A549 (cell line): Measurements from ENCODE around the gene CYP20A1. TPM values are rescaled to one million over a fixed set of nuclear protein-coding genes. Genes with fewer than 3 reads are reported as not detected.
A peak's percentile ranks its signal among the peaks of the same experiment; 100 is the strongest.
"Not testable (repeated sequence)": the region's sequence is repeated elsewhere in the genome, so short reads cannot be mapped to it uniquely, and the experiment has no call there.

Experiments
- ATAC-seq, 2 experiments: fragments of 200-7000 bp in 1 of 2; fragments of >200 bp in 1 of 2; cut with Nextera tagmentation in 1 of 2; cut with Tn5 transposase in 1 of 2; 3 replicates each; pipeline versions ENCODE4 v1.8.0 to v1.9.1; 2018 to 2020; ENCODE audit warnings: mild to moderate bottlenecking in 1 of 2, moderate library complexity in 1 of 2
- CTCF ChIA-PET: fragments of 300-600 bp; sonication (Branson Sonifier 250); formaldehyde crosslinking; extraction: SDS; loops from one replicate; lab custom pipeline; 2021; ENCODE audit warnings: antibody characterized with exemption, inconsistent platforms; lab: Yijun Ruan, JAX
- POLR2A ChIA-PET: fragments of 350-600 bp; formaldehyde crosslinking; extraction: SDS; loops from one replicate; lab custom pipeline; 2021; ENCODE audit warnings: antibody characterized with exemption, inconsistent platforms; lab: Yijun Ruan, JAX
- DNase-seq, 2 experiments: peaks; one replicate each; pipeline versions ENCODE4 v3.0.0 to v3.0.0-alpha.2; 2011 to 2016; ENCODE audit warnings: low read depth in 1 of 2, low spot score in 1 of 2
- FAIRE-seq: peaks from 2 replicates; lab custom pipeline; 2011; peaks lifted over from hg19 to GRCh38; lab: Jason Lieb, UNC
- H3K27ac ChIP-seq, 2 experiments: fragments of >200 bp; sonication (Bioruptor Twin); formaldehyde crosslinking; 3 replicates each; pipeline ENCODE4 v1.5.1; 2016 to 2017
- H3K4me1 ChIP-seq: fragments of >200 bp; sonication (Bioruptor Twin); formaldehyde crosslinking; 3 replicates; pipeline ENCODE4 v1.6.1; 2016
- H3K4me2 ChIP-seq: fragments of >200 bp; sonication (Bioruptor Twin); formaldehyde crosslinking; 3 replicates; pipeline ENCODE4 v1.6.1; 2016
- H3K4me3 ChIP-seq: fragments of >200 bp; sonication (Bioruptor Twin); formaldehyde crosslinking; 3 replicates; pipeline ENCODE4 v1.5.1; 2016
- H3K9me3 ChIP-seq: fragments of >200 bp; sonication (Bioruptor Twin); formaldehyde crosslinking; 3 replicates; pipeline ENCODE4 v1.6.1; 2016
- ATOH8 ChIP-seq: fragments of 250-450 bp; sonication (Bioruptor Pico); IDR thresholded peaks from 2 replicates; pipeline ENCODE4 v1.5.0; 2020; ENCODE audit warnings: low read depth, mild to moderate bottlenecking, moderate library complexity
- BHLHE40 ChIP-seq: IDR thresholded peaks from 2 replicates; pipeline ENCODE4 v1.6.1; 2012; ENCODE audit warnings: low read depth, low read length, inconsistent platforms
- CBX8 ChIP-seq: fragments of 200-600 bp; sonication (generic); IDR thresholded peaks from 2 replicates; pipeline ENCODE4 v1.6.1; 2016
- CHD4 ChIP-seq: fragments of 200-600 bp; sonication (generic); IDR thresholded peaks from 2 replicates; pipeline ENCODE4 v1.6.1; 2016; ENCODE audit warnings: antibody characterized with exemption, mild to moderate bottlenecking, borderline replicate concordance
- E2F6 ChIP-seq: IDR thresholded peaks from 2 replicates; pipeline ENCODE4 v1.6.1; 2012; ENCODE audit warnings: low read depth, borderline replicate concordance
- EHF ChIP-seq: fragments of 250-450 bp; sonication (Bioruptor Pico); IDR thresholded peaks from 2 replicates; pipeline ENCODE4 v1.5.0; 2020; ENCODE audit warnings: mild to moderate bottlenecking
- ESRRA ChIP-seq: fragments of 150-350 bp; IDR thresholded peaks from 2 replicates; pipeline ENCODE4 v1.6.1; 2014; ENCODE audit warnings: mild to moderate bottlenecking, low read length, borderline replicate concordance
- HEYL ChIP-seq: fragments of 250-450 bp; sonication (Bioruptor Pico); IDR thresholded peaks from 2 replicates; pipeline ENCODE4 v1.8.0; 2021; ENCODE audit warnings: mild to moderate bottlenecking, moderate library complexity
- HOXA7 ChIP-seq: fragments of 250-450 bp; sonication (Bioruptor Pico); IDR thresholded peaks from 2 replicates; pipeline ENCODE4 v1.5.0; 2020; ENCODE audit warnings: mild to moderate bottlenecking, moderate library complexity
- JUN ChIP-seq, 2 experiments: fragments of >200 bp; sonication (Bioruptor Twin); formaldehyde crosslinking; IDR thresholded peaks; 2 replicates in 1 of 2; 3 replicates in 1 of 2; pipeline ENCODE4 v1.6.1; 2016 to 2017
- KDM1A ChIP-seq: fragments of 200-600 bp; sonication (generic); IDR thresholded peaks from 2 replicates; pipeline ENCODE4 v1.6.1; 2016; ENCODE audit warnings: low read depth, mild to moderate bottlenecking
- MAX ChIP-seq: IDR thresholded peaks from 2 replicates; pipeline ENCODE4 v1.6.1; 2012
- PHF8 ChIP-seq: fragments of 200-600 bp; sonication (generic); IDR thresholded peaks from 2 replicates; pipeline ENCODE4 v1.6.1; 2016; ENCODE audit warnings: low read depth, mild to moderate bottlenecking, antibody characterized with exemption, moderate library complexity, borderline replicate concordance
- POLR2A ChIP-seq: IDR thresholded peaks from 2 replicates; pipeline ENCODE4 v1.6.1; 2012; ENCODE audit warnings: mild to moderate bottlenecking, low read length
- RAD21 ChIP-seq, 2 experiments: fragments of >200 bp in 1 of 2; sonication (Bioruptor Twin) in 1 of 2; formaldehyde crosslinking in 1 of 2; IDR thresholded peaks in 1 of 2; conservative IDR thresholded peaks in 1 of 2; 2 replicates in 1 of 2; 3 replicates in 1 of 2; pipeline ENCODE4 v1.6.1; 2012 to 2018; ENCODE audit warnings: inconsistent platforms in 1 of 2
- SMC3 ChIP-seq: fragments of >200 bp; sonication (Bioruptor Twin); formaldehyde crosslinking; IDR thresholded peaks from 3 replicates; pipeline ENCODE4 v1.6.1; 2018; ENCODE audit warnings: inconsistent platforms
- SREBF2 ChIP-seq: fragments of 450-650 bp; IDR thresholded peaks from 2 replicates; pipeline ENCODE4 v1.6.1; 2014; ENCODE audit warnings: mild to moderate bottlenecking, moderate library complexity
- TP53 ChIP-seq: fragments of 250-450 bp; sonication (Bioruptor Pico); IDR thresholded peaks from 2 replicates; pipeline ENCODE4 v1.5.0; 2021; ENCODE audit warnings: mild to moderate bottlenecking, moderate library complexity
- WGBS: methylation state at CpG from one replicate; pipeline ENCODE4 v1.1.6; 2017; ENCODE audit errors: missing lambda C conversion rate; 5-methylcytosine and 5-hydroxymethylcytosine counted together
- polyA minus RNA-seq: library from RNA; depleted of rRNA, polyadenylated mRNA; stranded (reverse); fragments of >200 nt; gene quantifications from 2 replicates; pipeline ENCODE4 v1.2.3, GENCODE V29; 2011; rRNA and poly(A)+ RNA removed
- polyA plus RNA-seq, 4 experiments: library from polyadenylated mRNA; depleted of rRNA in 3 of 4; stranded (reverse); fragments of >200 nt; fragmentation: RNase III in 1 of 4; extraction: RNeasy Plus Mini Kit Qiagen cat#74134 plus additional on column Dnase treatment in 1 of 4; gene quantifications; 2 replicates in 3 of 4; 3 replicates in 1 of 4; pipeline ENCODE4 v1.2.3, GENCODE V29; 2011 to 2017
- TF ChIP-seq, protein P1 (sequence below): fragments of 200-600 bp; sonication (generic); IDR thresholded peaks from 2 replicates; pipeline ENCODE4 v1.6.1; 2016; ENCODE audit warnings: antibody characterized with exemption, mild to moderate bottlenecking, moderate library complexity
- TF ChIP-seq, protein P2 (sequence below): fragments of >200 bp; sonication (Bioruptor Twin); formaldehyde crosslinking; IDR thresholded peaks from 3 replicates; pipeline ENCODE4 v1.6.1; 2016
- TF ChIP-seq, protein P3 (sequence below): fragments of 450-650 bp; IDR thresholded peaks from 2 replicates; pipeline ENCODE4 v1.6.1; 2014; ENCODE audit warnings: antibody characterized with exemption
- TF ChIP-seq, protein P4 (sequence below): fragments of >200 bp; sonication (Bioruptor Twin); formaldehyde crosslinking; IDR thresholded peaks from 3 replicates; pipeline ENCODE4 v1.5.1; 2016

CYP20A1 gene, protein sequence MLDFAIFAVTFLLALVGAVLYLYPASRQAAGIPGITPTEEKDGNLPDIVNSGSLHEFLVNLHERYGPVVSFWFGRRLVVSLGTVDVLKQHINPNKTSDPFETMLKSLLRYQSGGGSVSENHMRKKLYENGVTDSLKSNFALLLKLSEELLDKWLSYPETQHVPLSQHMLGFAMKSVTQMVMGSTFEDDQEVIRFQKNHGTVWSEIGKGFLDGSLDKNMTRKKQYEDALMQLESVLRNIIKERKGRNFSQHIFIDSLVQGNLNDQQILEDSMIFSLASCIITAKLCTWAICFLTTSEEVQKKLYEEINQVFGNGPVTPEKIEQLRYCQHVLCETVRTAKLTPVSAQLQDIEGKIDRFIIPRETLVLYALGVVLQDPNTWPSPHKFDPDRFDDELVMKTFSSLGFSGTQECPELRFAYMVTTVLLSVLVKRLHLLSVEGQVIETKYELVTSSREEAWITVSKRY
- polyA plus RNA-seq (2011; rRNA removed) (16.0 and 19.7 TPM in 2 replicates), polyA plus RNA-seq (2017; fragmentation: RNase III; extraction: RNeasy Plus Mini Kit Qiagen cat#74134 plus additional on column Dnase treatment) (7.5 to 8.5 TPM (median 7.9 TPM) in 3 replicates), polyA minus RNA-seq (13.1 and 14.3 TPM in 2 replicates)
- 4.9 and 5.2 TPM in 2 replicates for polyA plus RNA-seq (2012; cell fraction: cytosol; rRNA removed)
- polyA plus RNA-seq (2012; cell fraction: nucleus; rRNA removed): 2.9 and 4.5 TPM in 2 replicates

DNA sequence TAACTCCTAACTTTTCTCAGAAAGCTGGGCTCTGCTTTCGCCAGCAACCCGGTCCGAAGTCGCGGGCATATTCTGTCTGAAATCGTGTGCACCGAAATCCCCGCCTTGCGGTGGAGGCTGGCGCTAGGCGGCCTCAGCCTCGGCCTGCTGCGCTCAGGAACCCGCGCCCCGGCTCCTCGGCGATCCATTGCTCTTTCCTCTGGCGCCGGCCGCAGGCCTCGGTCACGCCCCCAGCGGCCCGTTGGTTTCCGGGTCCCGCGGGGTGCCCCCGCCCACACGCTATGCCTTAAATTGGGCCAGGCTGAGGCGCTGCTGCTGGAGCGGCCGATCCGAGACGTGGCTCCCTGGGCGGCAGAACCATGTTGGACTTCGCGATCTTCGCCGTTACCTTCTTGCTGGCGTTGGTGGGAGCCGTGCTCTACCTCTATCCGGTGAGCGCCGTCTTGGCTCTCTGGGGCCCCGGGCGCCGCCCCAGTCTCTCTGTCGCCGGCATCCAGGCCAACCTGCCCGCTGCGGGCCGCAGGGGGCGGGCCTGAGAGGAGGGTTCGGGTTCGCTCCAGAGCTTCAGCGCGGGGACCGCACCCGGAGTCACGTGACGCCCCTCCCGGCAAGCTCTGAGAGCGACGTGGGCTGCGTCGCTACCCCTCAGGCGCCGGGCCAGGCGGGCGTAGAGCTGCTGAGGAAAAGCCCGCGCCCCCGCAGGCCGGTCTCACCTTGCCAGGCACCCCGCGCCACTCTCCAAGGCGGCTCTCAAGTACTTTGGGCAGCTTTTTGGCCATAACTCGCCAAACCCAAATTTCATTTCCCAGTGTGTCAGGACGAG is at the start of gene CYP20A1:
TSS of gene CYP20A1 (plus strand) at position 315 of the 823 bp plus-strand sequence. CDS start at position 360, 45 bp downstream.
- peaks cover 14% of the 10 kb centered on the region; the same call in 2 of the 3 replicates for H3K4me1 ChIP-seq
- H3K4me3 ChIP-seq: peak within 1 kb of the TSS; percentile 91
- POLR2A ChIA-PET: interaction anchor here (0.5 to 1.7 kb wide), 12 partner anchors 9 to 576 kb away, joined by 3 to 11 read pairs (median 6); partner anchors contain the start of genes ABI2 and NBEAL1
- peak within 1 kb of the TSS; percentile 77 for H3K4me2 ChIP-seq
- DNase-seq (peak; percentile 84 to 95), ATAC-seq (peak; percentile 95 to 97), FAIRE-seq (no peak)
- H3K27ac ChIP-seq: peak within 1 kb of the TSS; percentile 86 to 98
- 1% methylated on average over 16 of the region's 80 CpGs for WGBS
- no peaks in the 10 kb centered on the region for H3K9me3 ChIP-seq
- TF ChIP-seq PHF8 (peak; percentile 100), CHD4 (no peak), ATOH8 (CRISPR knock-in tag) (no peak), HEYL (no peak), TP53 (CRISPR knock-in tag) (0 out of 2 replicates have a peak, but pooled peaks have one; percentile 7), E2F6 (peak; percentile 54), KDM1A (0 out of 2 replicates have a peak, but pooled peaks have one; percentile 9), HOXA7 (CRISPR knock-in tag) (no peak), MAX (peak; percentile 79), SREBF2 (no peak), EHF (no peak), POLR2A (peak; percentile 92), CBX8 (peak; percentile 46; the same call in 1 of the 2 replicates), SMC3 (peak; percentile 31; the same call in 1 of the 3 replicates), BHLHE40 (peak; percentile 45; the same call in 1 of the 2 replicates), RAD21 (conservative IDR thresholded peaks at IDR 0.05 in 1 of 2, IDR thresholded peaks at IDR 0.05 in 1 of 2) (peak in 1 of 2 experiments; percentile 25; a peak in 2 of 5 replicates), JUN (IDR thresholded peaks at IDR 0.05) (peak in 1 of 2 experiments; percentile 98; a peak in 4 of 5 replicates), ESRRA (no peak)
- TF ChIP-seq, protein P1, sequence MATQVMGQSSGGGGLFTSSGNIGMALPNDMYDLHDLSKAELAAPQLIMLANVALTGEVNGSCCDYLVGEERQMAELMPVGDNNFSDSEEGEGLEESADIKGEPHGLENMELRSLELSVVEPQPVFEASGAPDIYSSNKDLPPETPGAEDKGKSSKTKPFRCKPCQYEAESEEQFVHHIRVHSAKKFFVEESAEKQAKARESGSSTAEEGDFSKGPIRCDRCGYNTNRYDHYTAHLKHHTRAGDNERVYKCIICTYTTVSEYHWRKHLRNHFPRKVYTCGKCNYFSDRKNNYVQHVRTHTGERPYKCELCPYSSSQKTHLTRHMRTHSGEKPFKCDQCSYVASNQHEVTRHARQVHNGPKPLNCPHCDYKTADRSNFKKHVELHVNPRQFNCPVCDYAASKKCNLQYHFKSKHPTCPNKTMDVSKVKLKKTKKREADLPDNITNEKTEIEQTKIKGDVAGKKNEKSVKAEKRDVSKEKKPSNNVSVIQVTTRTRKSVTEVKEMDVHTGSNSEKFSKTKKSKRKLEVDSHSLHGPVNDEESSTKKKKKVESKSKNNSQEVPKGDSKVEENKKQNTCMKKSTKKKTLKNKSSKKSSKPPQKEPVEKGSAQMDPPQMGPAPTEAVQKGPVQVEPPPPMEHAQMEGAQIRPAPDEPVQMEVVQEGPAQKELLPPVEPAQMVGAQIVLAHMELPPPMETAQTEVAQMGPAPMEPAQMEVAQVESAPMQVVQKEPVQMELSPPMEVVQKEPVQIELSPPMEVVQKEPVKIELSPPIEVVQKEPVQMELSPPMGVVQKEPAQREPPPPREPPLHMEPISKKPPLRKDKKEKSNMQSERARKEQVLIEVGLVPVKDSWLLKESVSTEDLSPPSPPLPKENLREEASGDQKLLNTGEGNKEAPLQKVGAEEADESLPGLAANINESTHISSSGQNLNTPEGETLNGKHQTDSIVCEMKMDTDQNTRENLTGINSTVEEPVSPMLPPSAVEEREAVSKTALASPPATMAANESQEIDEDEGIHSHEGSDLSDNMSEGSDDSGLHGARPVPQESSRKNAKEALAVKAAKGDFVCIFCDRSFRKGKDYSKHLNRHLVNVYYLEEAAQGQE: peak; percentile 22; the same call in 1 of the 2 replicates
- TF ChIP-seq, protein P2, sequence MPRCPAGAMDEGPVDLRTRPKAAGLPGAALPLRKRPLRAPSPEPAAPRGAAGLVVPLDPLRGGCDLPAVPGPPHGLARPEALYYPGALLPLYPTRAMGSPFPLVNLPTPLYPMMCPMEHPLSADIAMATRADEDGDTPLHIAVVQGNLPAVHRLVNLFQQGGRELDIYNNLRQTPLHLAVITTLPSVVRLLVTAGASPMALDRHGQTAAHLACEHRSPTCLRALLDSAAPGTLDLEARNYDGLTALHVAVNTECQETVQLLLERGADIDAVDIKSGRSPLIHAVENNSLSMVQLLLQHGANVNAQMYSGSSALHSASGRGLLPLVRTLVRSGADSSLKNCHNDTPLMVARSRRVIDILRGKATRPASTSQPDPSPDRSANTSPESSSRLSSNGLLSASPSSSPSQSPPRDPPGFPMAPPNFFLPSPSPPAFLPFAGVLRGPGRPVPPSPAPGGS: peak; percentile 93
- TF ChIP-seq, protein P3, sequence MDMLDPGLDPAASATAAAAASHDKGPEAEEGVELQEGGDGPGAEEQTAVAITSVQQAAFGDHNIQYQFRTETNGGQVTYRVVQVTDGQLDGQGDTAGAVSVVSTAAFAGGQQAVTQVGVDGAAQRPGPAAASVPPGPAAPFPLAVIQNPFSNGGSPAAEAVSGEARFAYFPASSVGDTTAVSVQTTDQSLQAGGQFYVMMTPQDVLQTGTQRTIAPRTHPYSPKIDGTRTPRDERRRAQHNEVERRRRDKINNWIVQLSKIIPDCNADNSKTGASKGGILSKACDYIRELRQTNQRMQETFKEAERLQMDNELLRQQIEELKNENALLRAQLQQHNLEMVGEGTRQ: peak; percentile 96
- TF ChIP-seq, protein P4, sequence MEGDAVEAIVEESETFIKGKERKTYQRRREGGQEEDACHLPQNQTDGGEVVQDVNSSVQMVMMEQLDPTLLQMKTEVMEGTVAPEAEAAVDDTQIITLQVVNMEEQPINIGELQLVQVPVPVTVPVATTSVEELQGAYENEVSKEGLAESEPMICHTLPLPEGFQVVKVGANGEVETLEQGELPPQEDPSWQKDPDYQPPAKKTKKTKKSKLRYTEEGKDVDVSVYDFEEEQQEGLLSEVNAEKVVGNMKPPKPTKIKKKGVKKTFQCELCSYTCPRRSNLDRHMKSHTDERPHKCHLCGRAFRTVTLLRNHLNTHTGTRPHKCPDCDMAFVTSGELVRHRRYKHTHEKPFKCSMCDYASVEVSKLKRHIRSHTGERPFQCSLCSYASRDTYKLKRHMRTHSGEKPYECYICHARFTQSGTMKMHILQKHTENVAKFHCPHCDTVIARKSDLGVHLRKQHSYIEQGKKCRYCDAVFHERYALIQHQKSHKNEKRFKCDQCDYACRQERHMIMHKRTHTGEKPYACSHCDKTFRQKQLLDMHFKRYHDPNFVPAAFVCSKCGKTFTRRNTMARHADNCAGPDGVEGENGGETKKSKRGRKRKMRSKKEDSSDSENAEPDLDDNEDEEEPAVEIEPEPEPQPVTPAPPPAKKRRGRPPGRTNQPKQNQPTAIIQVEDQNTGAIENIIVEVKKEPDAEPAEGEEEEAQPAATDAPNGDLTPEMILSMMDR: peak; percentile 33; the same call in 1 of the 3 replicates
- CTCF ChIA-PET: interaction anchor here (0.6 to 2.5 kb wide), 7 partner anchors 14 to 417 kb away, joined by 3 to 10 read pairs (median 3); no protein-coding TSS in a partner anchor

DNA sequence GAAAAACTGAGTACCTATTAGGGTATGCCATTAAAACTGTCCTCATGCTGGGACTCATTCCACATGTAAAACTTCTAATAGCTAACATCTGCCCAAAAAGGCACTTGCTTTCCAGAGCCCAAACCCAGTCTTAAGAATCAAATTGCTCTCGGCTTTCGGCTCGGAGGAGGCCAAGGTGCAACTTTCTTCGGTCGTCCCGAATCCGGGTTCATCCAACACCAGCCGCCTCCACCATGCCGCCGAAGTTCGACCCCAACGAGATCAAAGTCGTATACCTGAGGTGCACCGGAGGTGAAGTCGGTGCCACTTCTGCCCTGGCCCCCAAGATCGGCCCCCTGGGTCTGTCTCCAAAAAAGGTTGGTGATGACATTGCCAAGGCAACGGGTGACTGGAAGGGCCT is 48.3 kb upstream of the CYP20A1 start:
- FAIRE-seq, POLR2A ChIA-PET: not testable (repeated sequence)
- WGBS: 96% methylated on average over 17 of the region's 17 CpGs

More for the DNA sequence above, 48.3 kb upstream of the CYP20A1 start:
- H3K9me3 ChIP-seq, H3K4me1 ChIP-seq, H3K27ac ChIP-seq, H3K4me3 ChIP-seq, DNase-seq, CTCF ChIA-PET, ATAC-seq: not testable (repeated sequence)
- 0 out of 3 replicates have a peak overlapping the region, but pooled peaks have one; percentile 18 for H3K4me2 ChIP-seq
